ENCODE data around the gene PLEKHG3. TPM values are rescaled to one million over a fixed set of nuclear protein-coding genes. Genes with fewer than 3 reads are reported as not detected.

Gene PLEKHG3
- polyA plus RNA-seq, 3 donors = 6.3 to 21.6 (median 13.0) TPM

- 99% methylated on average over 22 of the region's 22 CpGs for WGBS (ENCODE audit: insufficient coverage)
- Mint-ChIP-seq H3K27me3 (ENCODE audit: low read depth in 3 of 3) (peaks cover 2 to 5% (median 3%) of the 10 kb centered on the region in 3 donors), H3K4me3 (no peak overlapping the region), H3K27ac (peak overlapping the region in 1 of 7 donors; percentile 74), H3K4me1 (peaks cover 18% of the 10 kb centered on the region), H3K9me3 (no peaks in the 10 kb centered on the region), H3K36me3 (peaks cover 59 to 66% of the 10 kb centered on the region in 2 donors)
- Histone ChIP-seq H3K36me3 (replicated peaks in 1 of 2; ENCODE audit: control insufficient read depth in 1 of 2, insufficient read depth in 2 of 2, low read length in 2 of 2) (peaks cover 43 to 51% of the 10 kb centered on the region in 2 donors), H4K20me1 (ENCODE audit: insufficient read depth, low read length) (peaks cover 19% of the 10 kb centered on the region), H3K4me2 (replicated peaks; ENCODE audit: extremely low read depth, low read length, poor library complexity, severe bottlenecking) (no peak overlapping the region), H3K79me2 (ENCODE audit: insufficient read depth, low read length) (no peaks in the 10 kb centered on the region), H3K27ac (ENCODE audit: low read depth in 1 of 2, low read length in 2 of 2) (no peak overlapping the region), H3K9ac (ENCODE audit: insufficient read depth, low read length, poor library complexity, severe bottlenecking) (no peak overlapping the region), H2AFZ (ENCODE audit: insufficient read depth, low read depth, low read length, poor library complexity, severe bottlenecking) (no peak overlapping the region), H3K9me3 (replicated peaks in 1 of 2; ENCODE audit: control insufficient read depth in 1 of 2, insufficient read depth in 1 of 2, low read length in 2 of 2) (no peaks in the 10 kb centered on the region), H3K27me3 (ENCODE audit: control insufficient read depth in 2 of 2, insufficient read depth in 2 of 2, low read length in 2 of 2) (no peaks in the 10 kb centered on the region), H3K4me3 (replicated peaks in 1 of 3; ENCODE audit: low read depth in 2 of 3, low read length in 3 of 3) (no peak overlapping the region), H3K4me1 (ENCODE audit: control insufficient read depth in 1 of 2, insufficient read depth in 2 of 2, low read length in 2 of 2) (peaks cover 13 to 17% of the 10 kb centered on the region in 2 donors)
- TF ChIP-seq, protein P1, sequence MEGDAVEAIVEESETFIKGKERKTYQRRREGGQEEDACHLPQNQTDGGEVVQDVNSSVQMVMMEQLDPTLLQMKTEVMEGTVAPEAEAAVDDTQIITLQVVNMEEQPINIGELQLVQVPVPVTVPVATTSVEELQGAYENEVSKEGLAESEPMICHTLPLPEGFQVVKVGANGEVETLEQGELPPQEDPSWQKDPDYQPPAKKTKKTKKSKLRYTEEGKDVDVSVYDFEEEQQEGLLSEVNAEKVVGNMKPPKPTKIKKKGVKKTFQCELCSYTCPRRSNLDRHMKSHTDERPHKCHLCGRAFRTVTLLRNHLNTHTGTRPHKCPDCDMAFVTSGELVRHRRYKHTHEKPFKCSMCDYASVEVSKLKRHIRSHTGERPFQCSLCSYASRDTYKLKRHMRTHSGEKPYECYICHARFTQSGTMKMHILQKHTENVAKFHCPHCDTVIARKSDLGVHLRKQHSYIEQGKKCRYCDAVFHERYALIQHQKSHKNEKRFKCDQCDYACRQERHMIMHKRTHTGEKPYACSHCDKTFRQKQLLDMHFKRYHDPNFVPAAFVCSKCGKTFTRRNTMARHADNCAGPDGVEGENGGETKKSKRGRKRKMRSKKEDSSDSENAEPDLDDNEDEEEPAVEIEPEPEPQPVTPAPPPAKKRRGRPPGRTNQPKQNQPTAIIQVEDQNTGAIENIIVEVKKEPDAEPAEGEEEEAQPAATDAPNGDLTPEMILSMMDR (IDR thresholded peaks at IDR 0.05) = no peak
- DNase-seq = no peak
- intact Hi-C loops (cut with micrococcal nuclease) = no loop called here
These were observed 23.4 kb downstream of the PLEKHG3 start for GRCh38 chr14:64727551-64728071.

GRCh38 chr14:64728106-64728505 is 23.9 kb downstream of the PLEKHG3 start:
- Histone ChIP-seq H3K4me1 (ENCODE audit: control insufficient read depth in 1 of 2, insufficient read depth in 2 of 2, low read length in 2 of 2) (peaks cover 8 to 12% of the 10 kb centered on the region in 2 donors), H3K4me3 (replicated peaks in 1 of 3; ENCODE audit: low read depth in 2 of 3, low read length in 3 of 3) (no peak overlapping the region), H3K27me3 (ENCODE audit: control insufficient read depth in 2 of 2, insufficient read depth in 2 of 2, low read length in 2 of 2) (no peaks in the 10 kb centered on the region), H3K9ac (ENCODE audit: insufficient read depth, low read length, poor library complexity, severe bottlenecking) (no peak overlapping the region), H4K20me1 (ENCODE audit: insufficient read depth, low read length) (peaks cover 19% of the 10 kb centered on the region), H3K27ac (ENCODE audit: low read depth in 1 of 2, low read length in 2 of 2) (no peak overlapping the region), H3K4me2 (replicated peaks; ENCODE audit: extremely low read depth, low read length, poor library complexity, severe bottlenecking) (no peak overlapping the region), H3K36me3 (replicated peaks in 1 of 2; ENCODE audit: control insufficient read depth in 1 of 2, insufficient read depth in 2 of 2, low read length in 2 of 2) (peaks cover 47 to 56% of the 10 kb centered on the region in 2 donors), H2AFZ (ENCODE audit: insufficient read depth, low read depth, low read length, poor library complexity, severe bottlenecking) (no peak overlapping the region), H3K9me3 (replicated peaks in 1 of 2; ENCODE audit: control insufficient read depth in 1 of 2, insufficient read depth in 1 of 2, low read length in 2 of 2) (no peaks in the 10 kb centered on the region), H3K79me2 (ENCODE audit: insufficient read depth, low read length) (no peaks in the 10 kb centered on the region)
- Mint-ChIP-seq H3K4me1 (peaks cover 13% of the 10 kb centered on the region), H3K27ac (peak overlapping the region in 1 of 7 donors; percentile 37), H3K36me3 (peaks cover 63 to 71% of the 10 kb centered on the region in 2 donors), H3K4me3 (no peak overlapping the region), H3K27me3 (ENCODE audit: low read depth in 3 of 3) (peaks cover 2 to 5% (median 3%) of the 10 kb centered on the region in 3 donors), H3K9me3 (no peaks in the 10 kb centered on the region)
- TF ChIP-seq, protein P1 (IDR thresholded peaks at IDR 0.05) = no peak
- DNase-seq = no peak
- intact Hi-C loops (cut with micrococcal nuclease) = no loop called here
- 70% methylated on average over 6 of the region's 6 CpGs for WGBS (ENCODE audit: insufficient coverage)

Data from CD14-positive monocyte (primary cell).